ENCODE data around the gene SERPINA3.

The SERPINA3 gene

GRCh38 chr14:94640721-94641631 is 28.8 kb downstream of the SERPINA3 start:
- FAIRE-seq (no peak), DNase-seq (ENCODE audit: insufficient read length, low spot score) (no peak)
- no peak for TF ChIP-seq POLR2A (IDR thresholded peaks at IDR 0.05; ENCODE audit: low read depth, low read length)

- no peak for TF ChIP-seq POLR2A (IDR thresholded peaks at IDR 0.05; ENCODE audit: low read depth, low read length)
- FAIRE-seq: no peak
Measured at GRCh38 chr14:94641632-94641955, 29.4 kb downstream of the SERPINA3 start.

GRCh38 chr14:94643316-94644101 is 31.3 kb downstream of the SERPINA3 start:
- DNase-seq (ENCODE audit: insufficient read length, low spot score): no peak
- FAIRE-seq: no peak

More at GRCh38 chr14:94641632-94641955, 29.4 kb downstream of the SERPINA3 start:
- DNase-seq (ENCODE audit: insufficient read length, low spot score): no peak

DNA sequence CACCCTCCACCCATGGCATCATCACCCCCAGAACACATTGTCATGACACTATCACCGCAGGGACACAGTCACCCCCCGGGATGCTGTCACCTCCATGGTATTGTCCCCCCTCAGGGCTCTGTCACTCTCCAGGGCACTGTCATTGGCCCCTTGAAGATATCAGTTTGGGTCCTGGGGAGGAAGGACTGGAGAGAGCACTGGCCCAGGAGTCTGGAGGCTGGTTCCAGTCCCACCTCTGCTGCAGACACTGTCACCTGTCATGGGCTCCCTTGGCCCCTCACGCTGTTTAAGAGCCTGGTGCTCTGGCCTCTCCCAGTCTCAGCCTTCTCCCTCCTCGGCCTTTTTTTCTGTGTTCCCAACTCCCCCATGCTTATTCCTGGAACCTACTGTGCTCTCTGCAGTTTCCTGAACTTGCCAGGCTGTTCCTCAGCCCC is 31.9 kb downstream of the SERPINA3 start:
- TF ChIP-seq POLR2A (IDR thresholded peaks at IDR 0.05; ENCODE audit: low read depth, low read length): no peak
- no peak for FAIRE-seq

More at GRCh38 chr14:94643316-94644101, 31.3 kb downstream of the SERPINA3 start:
- TF ChIP-seq POLR2A (IDR thresholded peaks at IDR 0.05; ENCODE audit: low read depth, low read length): no peak

DNA sequence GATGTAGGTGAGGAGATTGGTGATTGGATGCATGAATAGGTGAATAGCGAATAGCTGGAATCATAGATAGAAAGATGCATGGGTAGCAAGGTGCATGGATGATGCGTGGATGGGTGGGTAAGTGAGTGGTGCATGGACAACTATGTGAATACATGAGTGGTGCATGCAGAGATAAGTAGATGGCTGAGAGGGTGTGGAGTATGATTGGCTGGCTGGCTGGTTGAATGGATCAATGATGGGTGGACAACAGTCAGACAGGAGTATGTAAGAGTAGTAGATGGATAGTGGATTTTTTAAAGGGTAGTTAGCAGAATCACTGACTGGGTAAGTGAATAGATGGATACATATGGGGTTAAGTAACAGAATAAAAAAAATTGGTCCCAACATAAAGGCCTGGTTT is 33.9 kb downstream of the SERPINA3 start:
- DNase-seq (ENCODE audit: insufficient read length, low spot score) (no peak), FAIRE-seq (no peak)
- TF ChIP-seq POLR2A (IDR thresholded peaks at IDR 0.05; ENCODE audit: low read depth, low read length): no peak

More for the DNA sequence above, 31.9 kb downstream of the SERPINA3 start:
- no peak for DNase-seq (ENCODE audit: insufficient read length, low spot score)

GRCh38 chr14:94646481-94646880 is 34.3 kb downstream of the SERPINA3 start:
- FAIRE-seq (no peak), DNase-seq (ENCODE audit: insufficient read length, low spot score) (no peak)
- TF ChIP-seq POLR2A (IDR thresholded peaks at IDR 0.05; ENCODE audit: low read depth, low read length): no peak

- DNase-seq (ENCODE audit: insufficient read length, low spot score) (no peak), FAIRE-seq (no peak)
- TF ChIP-seq POLR2A (IDR thresholded peaks at IDR 0.05; ENCODE audit: low read depth, low read length): no peak
Measured at GRCh38 chr14:94648801-94649200, 36.6 kb downstream of the SERPINA3 start.

GRCh38 chr14:94649543-94650443 is 37.6 kb downstream of the SERPINA3 start:
- no peak for DNase-seq (ENCODE audit: insufficient read length, low spot score)
- FAIRE-seq: no peak
- TF ChIP-seq POLR2A (IDR thresholded peaks at IDR 0.05; ENCODE audit: low read depth, low read length): no peak

- no peak for TF ChIP-seq POLR2A (IDR thresholded peaks at IDR 0.05; ENCODE audit: low read depth, low read length)
- DNase-seq (ENCODE audit: insufficient read length, low spot score): no peak
- no peak for FAIRE-seq
Measured at GRCh38 chr14:94650444-94650775, 38.2 kb downstream of the SERPINA3 start.

DNA sequence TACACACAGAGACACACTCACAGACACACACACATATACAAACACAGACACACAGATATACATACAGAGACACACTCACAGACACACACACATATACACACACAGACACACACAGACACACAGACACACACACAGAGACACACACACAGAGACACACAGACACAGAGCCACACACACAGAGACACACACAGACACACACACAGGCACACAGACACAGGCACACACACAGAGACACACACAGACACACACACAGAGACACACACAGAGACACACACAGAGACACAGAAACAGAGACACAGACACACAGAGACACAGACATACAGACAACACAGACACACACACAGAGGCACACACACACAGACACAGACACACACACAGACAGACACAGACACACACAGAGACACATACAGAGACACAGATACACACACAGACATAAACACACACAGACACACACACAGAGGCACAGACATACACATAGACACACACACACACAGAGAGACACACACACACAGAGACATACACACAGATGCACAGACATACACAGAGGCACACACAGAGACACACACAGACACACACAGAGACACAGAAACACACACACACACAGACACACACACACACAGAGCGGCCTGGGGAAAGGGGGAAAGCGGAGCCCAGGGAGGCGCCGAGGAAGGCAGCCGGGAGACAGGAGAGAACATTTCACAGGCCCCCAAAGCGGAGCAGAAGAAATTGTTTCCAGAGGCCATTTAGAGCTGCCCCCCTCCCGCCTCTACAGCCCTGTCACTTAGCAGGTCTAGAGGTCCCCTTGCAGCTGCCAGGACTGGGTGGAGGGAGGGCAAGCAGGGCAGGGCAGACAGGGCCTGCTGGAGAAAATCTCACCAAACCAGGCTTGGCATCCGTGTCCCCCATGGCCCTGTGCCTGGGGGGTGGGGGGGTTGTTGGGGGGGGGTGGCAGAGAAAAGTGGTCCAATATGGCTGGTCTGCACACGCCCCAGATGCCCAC is 38.9 kb downstream of the SERPINA3 start:
- TF ChIP-seq POLR2A (IDR thresholded peaks at IDR 0.05; ENCODE audit: low read depth, low read length): no peak
- DNase-seq (ENCODE audit: insufficient read length, low spot score) (no peak), FAIRE-seq (no peak)

DNA sequence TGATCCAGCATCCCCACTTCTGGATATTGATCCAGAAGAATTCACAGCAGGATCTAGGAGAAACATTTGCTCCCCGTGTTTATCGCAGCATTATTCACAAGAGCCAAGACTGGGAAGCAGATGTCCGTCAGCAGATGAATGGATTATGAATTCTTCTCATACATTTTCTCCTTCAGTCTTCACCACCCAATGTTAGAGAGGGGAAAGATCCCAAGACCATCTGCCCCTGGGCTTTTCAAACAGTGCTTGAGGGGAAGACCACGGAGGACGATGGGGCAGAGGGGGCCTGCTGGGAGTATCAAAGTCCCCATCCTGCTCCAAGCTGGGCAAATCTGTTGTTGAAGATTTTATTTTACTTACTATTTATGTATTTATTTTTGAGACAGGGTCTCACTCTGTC is 41.1 kb downstream of the SERPINA3 start:
- FAIRE-seq (no peak), DNase-seq (ENCODE audit: insufficient read length, low spot score) (no peak)
- no peak for TF ChIP-seq POLR2A (IDR thresholded peaks at IDR 0.05; ENCODE audit: low read depth, low read length)

DNA sequence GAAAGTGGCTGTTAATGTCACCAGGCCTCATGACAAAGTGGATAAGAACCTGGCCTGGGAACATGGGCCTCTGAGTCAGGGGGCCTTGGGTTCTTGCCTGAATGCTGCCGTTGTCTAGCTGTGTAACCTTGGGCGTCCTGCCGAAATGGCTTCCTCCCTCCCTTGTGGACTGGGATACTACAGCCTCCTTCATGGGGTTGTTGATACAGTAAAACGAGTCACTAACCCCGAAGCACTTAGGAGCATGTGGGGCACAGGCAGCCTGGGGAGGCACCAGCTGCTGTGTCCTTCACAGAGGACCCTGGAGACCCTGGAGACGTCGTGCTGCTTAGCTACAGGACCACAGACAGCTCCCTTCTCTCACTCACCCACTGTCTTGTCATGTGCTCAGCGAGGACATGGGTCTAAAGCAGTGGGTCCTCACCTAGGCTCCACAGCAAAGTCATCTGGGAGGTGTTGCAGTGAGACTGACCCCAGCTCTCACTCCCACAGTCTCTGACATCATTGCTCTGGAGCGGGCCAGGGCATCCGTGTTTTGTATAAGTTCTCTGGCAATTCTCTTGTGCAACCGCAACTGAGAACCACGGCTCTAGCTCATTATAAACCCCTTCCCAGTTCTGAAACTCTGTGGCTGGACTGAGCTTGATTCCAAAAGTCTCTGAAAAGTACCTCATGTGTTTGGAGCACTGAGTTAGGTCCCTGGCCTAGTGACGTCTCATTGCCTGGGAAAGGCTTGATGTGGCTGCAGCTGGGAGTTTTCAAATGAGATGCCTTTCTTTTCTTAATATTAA is 42.1 kb downstream of the SERPINA3 start:
- DNase-seq (ENCODE audit: insufficient read length, low spot score) (no peak), FAIRE-seq (no peak)
- TF ChIP-seq POLR2A (IDR thresholded peaks at IDR 0.05; ENCODE audit: low read depth, low read length): no peak

Measured in H54 (cell line).